SK-N-SH (cell line): ENCODE measurements around the gene ST7L.

Source experiments
- CTCF ChIP-seq: fragments of 200-600 bp; sonication (generic); IDR thresholded peaks from 2 replicates; pipeline ENCODE4 v1.6.1; 2017; ENCODE audit warnings: antibody characterized with exemption, mild to moderate bottlenecking, moderate library complexity
- EP300 ChIP-seq, 2 experiments: IDR thresholded peaks; 2 replicates each; pipeline versions ENCODE4 v1.4.0 to v1.6.1; 2012; ENCODE audit warnings: borderline replicate concordance in 1 of 2, low read depth in 1 of 2, low read length in 1 of 2
- FOXJ3 ChIP-seq: sonication (generic); formaldehyde crosslinking; IDR thresholded peaks from 2 replicates; pipeline ENCODE4 v1.5.1; 2020; ENCODE audit warnings: mild to moderate bottlenecking, missing genetic modification reagents
- GATA2 ChIP-seq: sonication (generic); formaldehyde crosslinking; IDR thresholded peaks from 2 replicates; pipeline ENCODE4 v1.5.0; 2020; ENCODE audit warnings: mild to moderate bottlenecking, missing genetic modification reagents
- JUND ChIP-seq: IDR thresholded peaks from 2 replicates; pipeline ENCODE4 v1.4.0; 2012
- PBX3 ChIP-seq: IDR thresholded peaks from 2 replicates; pipeline ENCODE4; 2012
- REST ChIP-seq: IDR thresholded peaks from 2 replicates; pipeline ENCODE4 v1.6.1; 2012; ENCODE audit warnings: mild to moderate bottlenecking, low read depth, low read length, moderate library complexity
- SIN3A ChIP-seq: IDR thresholded peaks from 2 replicates; pipeline ENCODE4 v1.6.1; 2012; ENCODE audit warnings: low read depth, mild to moderate bottlenecking, low read length, moderate library complexity, borderline replicate concordance
- SMC3 ChIP-seq: IDR thresholded peaks from 2 replicates; pipeline ENCODE4 v1.6.1; 2012; ENCODE audit warnings: low read depth, low read length, improper control_type of control experiment
- TEAD4 ChIP-seq: IDR thresholded peaks from 2 replicates; pipeline ENCODE4 v1.4.0; 2012; ENCODE audit warnings: mild to moderate bottlenecking, borderline replicate concordance; ENCODE audit not compliant: insufficient read depth
- YY1 ChIP-seq: IDR thresholded peaks from 2 replicates; pipeline ENCODE4 v1.4.0; 2012; ENCODE audit warnings: low read depth, mild to moderate bottlenecking

GRCh38 chr1:112614460-112615065 lies 4.4 kb downstream of the ST7L start:
- TF ChIP-seq REST (no peak), YY1 (no peak), CTCF (peak; percentile 85), EP300 (IDR thresholded peaks at IDR 0.05; ENCODE audit: borderline replicate concordance in 1 of 2, low read depth in 1 of 2, low read length in 1 of 2) (no peak), GATA2 (CRISPR knock-in tag) (no peak), JUND (no peak), SMC3 (peak; percentile 51), FOXJ3 (CRISPR knock-in tag) (no peak), PBX3 (no peak), SIN3A (no peak), TEAD4 (no peak)
